ENCODE measurements around the gene NF2.

DNA sequence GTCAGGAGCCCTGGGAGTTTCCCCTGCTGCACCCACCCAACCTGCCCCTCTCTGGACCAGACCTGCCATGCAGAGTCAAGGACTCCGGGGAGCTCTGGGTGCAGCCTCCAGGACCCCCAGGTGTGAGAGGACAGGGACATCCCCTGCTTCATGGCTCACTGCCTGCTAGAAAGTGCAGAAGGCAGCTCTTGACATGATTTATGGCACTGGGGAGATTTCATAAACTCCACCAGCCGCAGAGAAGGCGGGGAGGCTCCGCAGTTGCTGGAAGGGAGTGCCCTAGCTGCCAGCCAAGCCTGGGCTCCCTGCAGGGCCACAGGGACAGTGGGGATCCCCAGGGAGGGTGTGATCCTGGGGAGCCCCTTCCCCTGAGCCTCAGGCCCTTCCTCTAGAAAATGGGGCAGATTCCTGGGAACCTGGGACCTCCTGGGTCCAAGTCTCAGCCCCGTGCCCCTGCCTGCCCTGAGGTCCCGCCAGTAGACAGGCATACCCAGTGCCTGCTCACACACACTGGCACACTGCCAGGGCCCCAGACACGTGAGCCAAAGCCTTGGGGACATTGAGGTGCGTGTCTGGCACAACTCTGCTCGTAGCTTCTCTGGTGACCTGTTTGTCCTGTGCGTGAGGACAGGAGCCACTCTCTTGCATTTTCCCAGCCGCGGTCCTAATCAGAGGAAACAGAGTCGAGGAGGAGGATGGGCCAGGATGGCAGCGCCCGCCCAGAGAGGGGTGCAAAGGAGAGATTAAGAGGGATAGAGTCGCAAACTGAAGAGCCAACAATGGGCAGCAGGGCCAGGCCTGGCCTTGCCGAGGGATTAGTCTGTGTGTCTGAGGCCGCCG lies 130.1 kb downstream of the NF2 start:
- TF ChIP-seq, protein P1, sequence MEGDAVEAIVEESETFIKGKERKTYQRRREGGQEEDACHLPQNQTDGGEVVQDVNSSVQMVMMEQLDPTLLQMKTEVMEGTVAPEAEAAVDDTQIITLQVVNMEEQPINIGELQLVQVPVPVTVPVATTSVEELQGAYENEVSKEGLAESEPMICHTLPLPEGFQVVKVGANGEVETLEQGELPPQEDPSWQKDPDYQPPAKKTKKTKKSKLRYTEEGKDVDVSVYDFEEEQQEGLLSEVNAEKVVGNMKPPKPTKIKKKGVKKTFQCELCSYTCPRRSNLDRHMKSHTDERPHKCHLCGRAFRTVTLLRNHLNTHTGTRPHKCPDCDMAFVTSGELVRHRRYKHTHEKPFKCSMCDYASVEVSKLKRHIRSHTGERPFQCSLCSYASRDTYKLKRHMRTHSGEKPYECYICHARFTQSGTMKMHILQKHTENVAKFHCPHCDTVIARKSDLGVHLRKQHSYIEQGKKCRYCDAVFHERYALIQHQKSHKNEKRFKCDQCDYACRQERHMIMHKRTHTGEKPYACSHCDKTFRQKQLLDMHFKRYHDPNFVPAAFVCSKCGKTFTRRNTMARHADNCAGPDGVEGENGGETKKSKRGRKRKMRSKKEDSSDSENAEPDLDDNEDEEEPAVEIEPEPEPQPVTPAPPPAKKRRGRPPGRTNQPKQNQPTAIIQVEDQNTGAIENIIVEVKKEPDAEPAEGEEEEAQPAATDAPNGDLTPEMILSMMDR (IDR thresholded peaks at IDR 0.05): no peak
- no peak for TF ChIP-seq POLR2A (IDR thresholded peaks at IDR 0.05)

All from Peyer's patch (tissue), 4 donors.